ENCODE data around the gene LORICRIN. TPM values are rescaled to one million over a fixed set of nuclear protein-coding genes. Genes with fewer than 3 reads are reported as not detected.
"Not testable (repeated sequence)": the region's sequence is repeated elsewhere in the genome, so short reads cannot be mapped to it uniquely, and the experiment has no call there.

The LORICRIN gene
- total RNA-seq, 1 experiment from 2014 or later = not detected

DNA sequence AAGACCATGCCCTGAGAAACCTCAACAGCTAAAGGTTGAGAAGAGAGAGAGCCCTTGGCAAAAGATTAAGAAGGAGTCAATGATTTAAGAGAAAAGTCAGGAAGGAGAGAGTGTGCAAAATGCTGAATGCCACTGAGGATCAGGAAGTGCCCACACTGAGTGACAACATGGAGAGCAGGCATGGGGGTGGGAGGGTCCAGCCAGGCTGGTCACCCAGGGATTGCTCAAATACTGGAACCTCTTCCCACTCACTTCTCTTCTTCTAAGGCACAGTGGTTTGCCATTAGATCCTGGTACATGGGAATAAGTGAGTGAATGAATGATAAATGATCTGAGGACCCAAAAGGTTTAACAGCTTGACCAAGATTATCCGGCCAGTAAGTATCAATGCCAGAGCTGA is 31.0 kb upstream of the LORICRIN start:
- Histone ChIP-seq H3K9me2 (replicated peaks; ENCODE audit: low read length) (no peaks in the 10 kb centered on the region), H3K27me3 (ENCODE audit: low read length) (peaks cover 44% of the 10 kb centered on the region), H3K9ac (ENCODE audit: low read length) (no peak overlapping the region), H3K4me1 (ENCODE audit: insufficient read depth, low read length) (no peaks in the 10 kb centered on the region), H3K27ac (ENCODE audit: low read length) (no peak overlapping the region), H3K9me3 (ENCODE audit: low read length) (no peaks in the 10 kb centered on the region), H3K36me3 (ENCODE audit: low read depth, low read length) (no peaks in the 10 kb centered on the region), H4K20me1 (ENCODE audit: low read length) (no peaks in the 10 kb centered on the region), H3F3A (ENCODE audit: low read length, unreplicated experiment) (no peaks in the 10 kb centered on the region), H3K4me3 (ENCODE audit: low read length) (no peak overlapping the region), H2AFZ (ENCODE audit: low read length) (no peak overlapping the region), H3K79me2 (ENCODE audit: low read length) (no peaks in the 10 kb centered on the region), H3K4me2 (ENCODE audit: low read length) (no peak overlapping the region)
- no TSS peak for BruUV-seq (replicated peaks)
- no peak for TF ChIP-seq EZH2 (IDR thresholded peaks at IDR 0.05; ENCODE audit: low read length, unreplicated experiment)
- TF ChIP-seq, protein P1, sequence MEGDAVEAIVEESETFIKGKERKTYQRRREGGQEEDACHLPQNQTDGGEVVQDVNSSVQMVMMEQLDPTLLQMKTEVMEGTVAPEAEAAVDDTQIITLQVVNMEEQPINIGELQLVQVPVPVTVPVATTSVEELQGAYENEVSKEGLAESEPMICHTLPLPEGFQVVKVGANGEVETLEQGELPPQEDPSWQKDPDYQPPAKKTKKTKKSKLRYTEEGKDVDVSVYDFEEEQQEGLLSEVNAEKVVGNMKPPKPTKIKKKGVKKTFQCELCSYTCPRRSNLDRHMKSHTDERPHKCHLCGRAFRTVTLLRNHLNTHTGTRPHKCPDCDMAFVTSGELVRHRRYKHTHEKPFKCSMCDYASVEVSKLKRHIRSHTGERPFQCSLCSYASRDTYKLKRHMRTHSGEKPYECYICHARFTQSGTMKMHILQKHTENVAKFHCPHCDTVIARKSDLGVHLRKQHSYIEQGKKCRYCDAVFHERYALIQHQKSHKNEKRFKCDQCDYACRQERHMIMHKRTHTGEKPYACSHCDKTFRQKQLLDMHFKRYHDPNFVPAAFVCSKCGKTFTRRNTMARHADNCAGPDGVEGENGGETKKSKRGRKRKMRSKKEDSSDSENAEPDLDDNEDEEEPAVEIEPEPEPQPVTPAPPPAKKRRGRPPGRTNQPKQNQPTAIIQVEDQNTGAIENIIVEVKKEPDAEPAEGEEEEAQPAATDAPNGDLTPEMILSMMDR (conservative IDR thresholded peaks at IDR 0.05; ENCODE audit: low read depth, low read length) = no peak
- TF ChIP-seq EZH2phosphoT487 (IDR thresholded peaks at IDR 0.05; ENCODE audit: borderline replicate concordance, low read length) = no peak
- no peak for DNase-seq
- ChIA-PET POLR2A (ENCODE audit: unreplicated experiment) (no interaction called here), CTCF (no interaction called here)
- intact Hi-C loops (cut with micrococcal nuclease) = no loop called here
- ATAC-seq = no peak

DNA sequence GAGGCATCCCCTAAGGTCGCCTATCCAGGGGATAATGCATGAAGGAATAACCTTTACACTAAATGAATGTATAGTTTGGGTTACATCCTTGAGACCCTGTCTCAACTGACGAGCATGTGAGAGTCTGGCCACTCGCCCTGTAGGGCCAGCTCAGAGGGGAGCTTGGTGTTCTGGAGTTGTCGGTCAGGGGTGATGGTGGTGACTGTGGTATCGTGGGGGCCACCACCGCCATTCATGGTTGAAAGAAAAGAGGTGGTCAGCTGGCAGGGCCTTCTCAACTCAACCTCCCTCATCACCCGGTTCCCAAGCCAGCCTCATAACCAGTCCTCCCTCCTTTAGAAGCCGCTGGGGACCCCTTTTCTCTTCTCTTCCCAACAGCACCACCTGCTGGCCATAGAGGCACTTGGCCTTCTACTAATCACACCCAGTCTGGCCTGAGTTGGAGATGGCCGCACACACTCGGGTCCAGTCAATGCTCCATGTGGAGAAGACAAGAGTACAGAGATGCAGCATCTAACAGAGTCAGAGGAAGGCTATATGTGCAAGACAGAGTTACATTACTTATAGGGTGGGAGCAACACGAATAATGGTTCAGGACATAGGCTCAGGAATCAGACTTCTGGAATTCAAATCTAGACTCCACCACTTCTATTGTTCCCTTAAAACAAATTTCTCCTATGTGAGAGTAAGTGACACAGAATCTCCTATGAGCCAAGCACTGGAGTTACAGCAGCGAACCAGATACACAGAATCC is 30.2 kb upstream of the LORICRIN start:
- H2AFZ ChIP-seq (ENCODE audit: low read length); H3F3A ChIP-seq (ENCODE audit: low read length, unreplicated experiment); POLR2A ChIA-PET (ENCODE audit: unreplicated experiment); H4K20me1 ChIP-seq (ENCODE audit: low read length); BruUV-seq (replicated peaks); H3K4me3 ChIP-seq (ENCODE audit: low read length); H3K36me3 ChIP-seq (ENCODE audit: low read depth, low read length); H3K4me2 ChIP-seq (ENCODE audit: low read length); intact Hi-C loops (cut with micrococcal nuclease); H3K9ac ChIP-seq (ENCODE audit: low read length); H3K79me2 ChIP-seq (ENCODE audit: low read length); H3K9me2 ChIP-seq (replicated peaks; ENCODE audit: low read length); H3K27ac ChIP-seq (ENCODE audit: low read length); H3K4me1 ChIP-seq (ENCODE audit: insufficient read depth, low read length); CTCF ChIA-PET; H3K9me3 ChIP-seq (ENCODE audit: low read length): not testable (repeated sequence)
- DNase-seq (peak; percentile 25), ATAC-seq (peak; percentile 67)
- H3K27me3 ChIP-seq (ENCODE audit: low read length) = peaks cover 38% of the 10 kb centered on the region
- TF ChIP-seq, protein P1 (conservative IDR thresholded peaks at IDR 0.05; ENCODE audit: low read depth, low read length) = peak; percentile 66

DNA sequence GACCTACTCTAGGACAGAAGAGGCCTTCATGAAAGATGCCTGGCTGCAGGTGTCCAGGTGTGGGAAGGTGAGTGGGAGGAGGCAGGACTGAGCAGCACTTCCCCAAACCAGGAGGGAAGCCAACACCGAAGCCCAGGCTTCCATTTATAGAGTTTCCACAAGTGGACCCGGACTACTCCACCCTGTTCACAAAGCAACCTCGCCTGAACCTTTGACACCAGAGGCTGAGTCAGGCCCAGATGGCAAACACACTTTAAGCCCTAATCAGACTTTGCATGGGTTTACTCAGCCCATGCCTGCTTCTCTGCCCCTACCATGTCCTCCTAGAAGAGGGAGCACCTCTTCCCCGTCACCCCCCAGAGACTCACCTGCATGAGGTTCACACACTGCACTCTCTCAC is 28.1 kb upstream of the LORICRIN start:
- Histone ChIP-seq H3K9me3 (ENCODE audit: low read length) (no peaks in the 10 kb centered on the region), H2AFZ (ENCODE audit: low read length) (no peak overlapping the region), H3F3A (ENCODE audit: low read length, unreplicated experiment) (no peaks in the 10 kb centered on the region), H3K36me3 (ENCODE audit: low read depth, low read length) (no peaks in the 10 kb centered on the region), H3K4me3 (ENCODE audit: low read length) (no peak overlapping the region), H3K9me2 (replicated peaks; ENCODE audit: low read length) (no peaks in the 10 kb centered on the region), H3K27me3 (ENCODE audit: low read length) (peaks cover 38% of the 10 kb centered on the region), H3K79me2 (ENCODE audit: low read length) (no peaks in the 10 kb centered on the region), H3K9ac (ENCODE audit: low read length) (no peak overlapping the region), H3K27ac (ENCODE audit: low read length) (no peak overlapping the region), H4K20me1 (ENCODE audit: low read length) (no peaks in the 10 kb centered on the region), H3K4me1 (ENCODE audit: insufficient read depth, low read length) (no peaks in the 10 kb centered on the region), H3K4me2 (ENCODE audit: low read length) (no peak overlapping the region)
- ATAC-seq (no peak), DNase-seq (no peak)
- ChIA-PET CTCF (no interaction called here), POLR2A (ENCODE audit: unreplicated experiment) (no interaction called here)
- BruUV-seq (replicated peaks) = no TSS peak
- TF ChIP-seq EZH2phosphoT487 (IDR thresholded peaks at IDR 0.05; ENCODE audit: borderline replicate concordance, low read length) (no peak), EZH2 (IDR thresholded peaks at IDR 0.05; ENCODE audit: low read length, unreplicated experiment) (no peak)
- TF ChIP-seq, protein P1 (conservative IDR thresholded peaks at IDR 0.05; ENCODE audit: low read depth, low read length) = no peak
- intact Hi-C loops (cut with micrococcal nuclease) = no loop called here
